HFFc6 (cell line): ENCODE results near the gene PLPP3. TPM values are rescaled to one million over a fixed set of nuclear protein-coding genes. Genes with fewer than 3 reads are reported as not detected.

ENCODE experiments used
- DNase-seq: peaks from one replicate; pipeline ENCODE4 v3.0.0-alpha.2; 2018
- H3K27ac Mint-ChIP-seq: 2 replicates; pipeline ENCODE4 v1.8.0; 2020; ENCODE audit warnings: mild to moderate bottlenecking, mixed read lengths
- H3K27me3 Mint-ChIP-seq: 2 replicates; pipeline ENCODE4 v1.8.0; 2021; ENCODE audit warnings: mild to moderate bottlenecking, moderate library complexity, mixed read lengths; ENCODE audit not compliant: insufficient read depth
- H3K36me3 Mint-ChIP-seq: 2 replicates; pipeline ENCODE4 v1.8.0; 2021; ENCODE audit warnings: low read depth, mixed read lengths
- H3K4me1 Mint-ChIP-seq: 2 replicates; pipeline ENCODE4 v1.8.0; 2020; ENCODE audit warnings: low read depth, mixed read lengths
- H3K4me3 Mint-ChIP-seq: 2 replicates; pipeline ENCODE4 v1.8.0; 2020; ENCODE audit warnings: mild to moderate bottlenecking, moderate library complexity, mixed read lengths
- H3K9me3 Mint-ChIP-seq: 2 replicates; pipeline ENCODE4 v1.8.0; 2020; ENCODE audit warnings: mild to moderate bottlenecking, mixed read lengths
- total RNA-seq, 6 experiments: library from RNA; stranded (reverse); fragmentation: NEBNext Ultra II Directional; extraction: Animal tissue kit (Norgen Biotek cat#: 25700); gene quantifications; 2 replicates in 1 of 6; 3 replicates in 5 of 6; pipeline ENCODE4 v1.2.3, GENCODE V29; 2021
- TF ChIP-seq, protein P1 (sequence below): fragments of 200-600 bp; sonication (generic); IDR thresholded peaks from 2 replicates; pipeline ENCODE4 v1.5.0; 2021; ENCODE audit warnings: antibody characterized with exemption, mild to moderate bottlenecking

PLPP3 gene
- total RNA-seq, 6 experiments from 2014 or later: 15.1 to 29.9 (median 24.8) TPM

DNA sequence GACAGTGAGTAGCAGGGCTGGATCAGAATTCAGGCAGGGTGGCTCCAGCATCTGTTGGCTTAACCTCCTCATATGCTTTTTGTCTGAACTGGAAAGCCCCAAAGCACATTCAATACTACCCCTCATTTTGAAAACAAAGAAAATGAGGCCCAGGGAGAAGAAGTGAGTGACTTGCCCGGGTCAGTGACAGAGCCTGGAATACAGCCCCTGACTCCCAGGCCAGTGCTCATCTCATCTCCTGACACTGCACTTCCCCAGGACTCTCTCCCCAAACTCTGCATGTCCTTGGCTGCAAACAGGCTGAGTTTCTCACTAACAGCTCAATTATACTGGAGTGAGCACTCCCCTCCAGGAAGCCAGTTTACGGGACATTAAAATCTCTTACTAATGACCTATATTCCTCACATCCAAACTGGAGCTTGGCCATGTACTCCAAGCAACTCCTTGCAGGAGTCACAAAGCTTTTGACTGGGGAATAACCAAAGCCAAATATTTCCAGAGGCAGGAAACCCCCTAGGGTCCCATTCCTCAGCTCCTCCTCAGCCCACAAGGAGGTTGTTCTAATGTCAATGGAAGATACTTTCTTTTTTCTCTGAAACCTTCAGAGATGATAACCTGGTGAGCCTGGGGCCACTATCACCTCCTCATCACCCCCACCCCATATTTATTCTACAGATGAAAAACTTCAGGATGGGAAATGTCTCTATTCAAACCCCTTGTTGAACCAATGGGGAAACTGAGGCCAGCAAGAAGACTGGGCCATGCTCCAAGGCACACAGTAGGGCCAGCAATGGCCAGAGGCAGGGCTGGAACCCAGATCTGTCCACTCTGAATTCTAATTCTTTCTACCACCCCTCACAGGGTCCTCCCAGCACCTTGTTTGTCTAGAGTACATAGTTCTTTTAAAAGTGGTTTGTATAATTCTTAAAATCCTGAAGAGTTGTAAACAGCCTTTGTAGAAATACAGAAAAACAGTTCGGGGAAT, 127.0 kb downstream of the PLPP3 start:
- Mint-ChIP-seq H3K27me3 (no peaks in the 10 kb centered on the region; the same call in 1 of the 2 replicates), H3K9me3 (peaks cover 4% of the 10 kb centered on the region; the same call in 1 of the 2 replicates)
- TF ChIP-seq, protein P1, sequence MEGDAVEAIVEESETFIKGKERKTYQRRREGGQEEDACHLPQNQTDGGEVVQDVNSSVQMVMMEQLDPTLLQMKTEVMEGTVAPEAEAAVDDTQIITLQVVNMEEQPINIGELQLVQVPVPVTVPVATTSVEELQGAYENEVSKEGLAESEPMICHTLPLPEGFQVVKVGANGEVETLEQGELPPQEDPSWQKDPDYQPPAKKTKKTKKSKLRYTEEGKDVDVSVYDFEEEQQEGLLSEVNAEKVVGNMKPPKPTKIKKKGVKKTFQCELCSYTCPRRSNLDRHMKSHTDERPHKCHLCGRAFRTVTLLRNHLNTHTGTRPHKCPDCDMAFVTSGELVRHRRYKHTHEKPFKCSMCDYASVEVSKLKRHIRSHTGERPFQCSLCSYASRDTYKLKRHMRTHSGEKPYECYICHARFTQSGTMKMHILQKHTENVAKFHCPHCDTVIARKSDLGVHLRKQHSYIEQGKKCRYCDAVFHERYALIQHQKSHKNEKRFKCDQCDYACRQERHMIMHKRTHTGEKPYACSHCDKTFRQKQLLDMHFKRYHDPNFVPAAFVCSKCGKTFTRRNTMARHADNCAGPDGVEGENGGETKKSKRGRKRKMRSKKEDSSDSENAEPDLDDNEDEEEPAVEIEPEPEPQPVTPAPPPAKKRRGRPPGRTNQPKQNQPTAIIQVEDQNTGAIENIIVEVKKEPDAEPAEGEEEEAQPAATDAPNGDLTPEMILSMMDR: no peak

DNA sequence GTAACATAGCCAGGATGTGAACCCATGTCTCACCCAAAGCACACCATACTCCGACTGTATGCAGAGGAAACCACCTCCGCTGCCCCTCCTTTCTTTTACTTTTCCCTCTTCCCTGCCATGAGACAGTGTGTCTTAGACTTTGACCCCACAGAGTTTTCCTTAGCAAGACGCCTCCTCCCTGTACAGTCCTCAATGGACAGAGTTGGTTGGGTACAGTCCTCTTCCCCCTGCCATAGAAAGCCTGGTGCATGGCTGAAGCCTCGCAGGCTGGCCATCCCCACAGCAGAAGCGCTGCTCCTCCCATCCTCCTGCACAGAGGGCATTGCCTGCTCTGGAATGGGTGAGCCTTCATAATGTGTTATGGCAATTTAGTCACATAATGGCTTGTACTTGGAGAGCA, 127.9 kb downstream of the PLPP3 start:
- Mint-ChIP-seq H3K27ac (no peak overlapping the region), H3K4me3 (no peak overlapping the region), H3K27me3 (no peaks in the 10 kb centered on the region; the same call in 1 of the 2 replicates), H3K9me3 (peaks cover 4% of the 10 kb centered on the region; the same call in 1 of the 2 replicates), H3K36me3 (no peaks in the 10 kb centered on the region), H3K4me1 (0 out of 2 replicates have a peak, but pooled peaks cover 3% of the 10 kb centered on the region)
- no peak for DNase-seq
- TF ChIP-seq, protein P1: no peak

More for the DNA sequence above, 127.0 kb downstream of the PLPP3 start:
- Mint-ChIP-seq H3K4me3 (no peak overlapping the region), H3K36me3 (no peaks in the 10 kb centered on the region), H3K4me1 (0 out of 2 replicates have a peak, but pooled peaks cover 6% of the 10 kb centered on the region), H3K27ac (no peak overlapping the region)
- DNase-seq: no peak

DNA sequence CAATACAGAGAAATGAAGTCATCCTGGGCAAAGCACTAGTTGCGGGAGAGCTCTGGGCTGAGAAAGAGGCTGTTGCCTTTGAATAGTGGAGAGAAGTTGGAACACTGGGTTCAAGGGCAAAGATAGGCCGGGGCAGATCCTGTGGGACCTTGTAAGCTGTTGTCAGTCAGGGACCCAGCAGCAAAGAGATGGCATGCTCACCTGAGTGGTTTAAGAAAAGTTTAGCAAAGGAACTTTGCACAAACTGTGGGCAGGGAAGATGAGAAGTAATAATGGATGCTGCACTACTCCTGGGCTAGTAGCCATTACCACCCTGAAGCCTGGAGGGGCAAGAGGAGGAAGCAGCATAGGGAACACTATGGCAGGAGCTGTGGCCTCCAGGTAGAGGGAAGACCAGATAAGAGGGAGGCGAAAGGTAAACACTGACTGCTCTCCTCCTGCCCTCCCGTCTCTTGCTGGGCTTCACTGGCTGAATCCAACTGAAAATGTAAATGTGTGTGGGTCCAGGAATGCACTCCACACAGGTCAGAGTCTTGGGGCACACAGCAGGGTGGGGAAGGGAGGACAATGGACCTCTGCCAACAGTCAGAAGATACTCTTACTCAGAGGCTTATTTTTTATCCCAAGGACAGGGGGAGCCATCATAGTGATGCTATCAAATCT, 129.2 kb downstream of the PLPP3 start:
- Mint-ChIP-seq H3K27ac (no peak overlapping the region), H3K27me3 (peaks cover 1% of the 10 kb centered on the region), H3K4me3 (no peak overlapping the region), H3K36me3 (no peaks in the 10 kb centered on the region), H3K4me1 (no peaks in the 10 kb centered on the region), H3K9me3 (peaks cover 4% of the 10 kb centered on the region; the same call in 1 of the 2 replicates)
- TF ChIP-seq, protein P1: no peak
- DNase-seq: no peak

DNA sequence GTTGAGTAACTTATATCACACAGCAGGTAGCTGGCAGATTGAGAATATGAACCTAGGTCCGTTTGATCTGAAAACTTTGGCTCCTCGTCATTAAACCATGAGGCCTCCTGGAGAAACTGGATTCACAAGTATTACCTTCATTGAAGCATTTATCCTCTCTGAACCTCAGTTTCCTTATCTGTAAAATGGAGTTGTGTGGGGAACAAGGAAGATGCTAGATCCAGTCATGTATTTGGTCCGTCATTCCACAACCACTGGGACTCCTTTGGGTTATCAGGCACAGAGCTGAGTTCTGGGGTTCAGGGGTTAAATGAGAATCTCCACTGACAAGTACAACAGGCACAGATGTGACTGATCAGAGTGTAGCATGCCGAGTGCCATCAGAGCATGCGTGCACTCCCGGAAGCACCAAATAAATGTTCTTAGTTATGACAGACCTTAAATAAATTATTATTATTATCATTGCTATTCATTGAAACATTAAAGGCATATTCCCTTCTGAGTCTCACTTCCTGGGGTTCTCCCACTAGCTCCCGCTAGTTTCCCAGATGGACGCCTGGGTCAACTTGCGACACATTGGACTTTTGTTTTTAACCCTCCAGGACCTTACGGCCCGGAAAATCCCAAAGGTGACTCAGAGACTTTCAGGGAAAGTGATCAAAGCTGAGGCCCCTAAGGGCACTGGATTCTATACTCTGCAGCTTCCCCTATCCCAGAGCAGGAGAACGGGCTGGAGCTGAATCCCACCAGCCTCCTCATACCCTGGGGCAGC, 130.6 kb downstream of the PLPP3 start:
- TF ChIP-seq, protein P1: no peak
- Mint-ChIP-seq H3K27ac (no peak overlapping the region), H3K4me1 (no peaks in the 10 kb centered on the region), H3K36me3 (no peaks in the 10 kb centered on the region), H3K4me3 (no peak overlapping the region), H3K9me3 (peaks cover 4% of the 10 kb centered on the region; the same call in 1 of the 2 replicates), H3K27me3 (peaks cover 1% of the 10 kb centered on the region)
- no peak for DNase-seq

DNA sequence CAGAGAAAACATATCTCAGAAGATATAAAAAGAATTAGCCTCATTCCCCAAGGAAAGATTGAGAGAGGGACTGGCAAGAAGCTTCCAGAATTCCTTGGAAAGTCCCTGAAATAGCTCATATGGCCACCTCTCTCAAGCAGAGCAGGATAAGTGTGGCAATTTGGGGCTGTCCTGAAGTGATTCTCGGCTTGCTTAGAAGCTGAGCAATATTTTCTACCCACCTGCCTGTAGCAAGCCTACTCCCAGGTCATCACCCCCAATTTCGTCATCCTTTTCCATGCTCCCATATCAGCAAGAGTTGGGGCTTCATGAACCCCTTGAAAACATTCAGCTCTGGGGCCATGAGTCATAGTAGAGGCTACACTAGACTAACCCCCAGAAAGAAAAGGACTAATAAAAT, 131.5 kb downstream of the PLPP3 start:
- no peak overlapping the region for H3K4me3 Mint-ChIP-seq
- H3K36me3 Mint-ChIP-seq: no peaks in the 10 kb centered on the region

More for the DNA sequence above, 131.5 kb downstream of the PLPP3 start:
- TF ChIP-seq, protein P1: no peak
- Mint-ChIP-seq H3K9me3 (no peaks in the 10 kb centered on the region), H3K27ac (no peak overlapping the region), H3K27me3 (peaks cover 1% of the 10 kb centered on the region; the same call in 1 of the 2 replicates), H3K4me1 (no peaks in the 10 kb centered on the region)
- no peak for DNase-seq
